DND-41 (cell line): ENCODE data around the gene NME3.

Experiments used
- ATAC-seq: fragments of 200-7000 bp; cut with Tn5 transposase; 3 replicates; pipeline ENCODE4 v1.9.1; 2021; ENCODE audit warnings: low read depth; ENCODE audit not compliant: insufficient read depth
- DNase-seq: peaks from one replicate; pipeline ENCODE4 v3.0.0-alpha.2; 2020
- H2AFZ ChIP-seq: 2 replicates; pipeline ENCODE4 v1.6.0; 2012; ENCODE audit warnings: low read depth, low read length
- H3K27ac ChIP-seq: 2 replicates; pipeline ENCODE4 v1.5.1; 2012; ENCODE audit warnings: low read length, inconsistent platforms
- H3K27me3 ChIP-seq: fragments of 200-600 bp; sonication (generic); 2 replicates; pipeline ENCODE4 v1.6.0; 2012; ENCODE audit warnings: low read length, mild to moderate bottlenecking, inconsistent platforms; ENCODE audit not compliant: insufficient read depth, poor library complexity
- H3K36me3 ChIP-seq: 2 replicates; pipeline ENCODE4 v1.5.1; 2012; ENCODE audit warnings: low read length, inconsistent platforms; ENCODE audit not compliant: insufficient read depth
- H3K4me1 ChIP-seq: 2 replicates; pipeline ENCODE4 v1.5.1; 2012; ENCODE audit warnings: mild to moderate bottlenecking, low read length; ENCODE audit not compliant: insufficient read depth
- H3K4me2 ChIP-seq: 2 replicates; pipeline ENCODE4 v1.6.0; 2012; ENCODE audit warnings: mild to moderate bottlenecking, moderate library complexity, low read length, inconsistent platforms; ENCODE audit not compliant: insufficient read depth
- H3K4me3 ChIP-seq, 2 experiments: fragments of 200-600 bp in 1 of 2; shearing (Covaris generic) in 1 of 2; 2 replicates each; pipeline ENCODE4 v1.5.1; 2012 to 2016; ENCODE audit warnings: inconsistent platforms in 2 of 2, low read length in 2 of 2, mild to moderate bottlenecking in 2 of 2, low read depth in 1 of 2, moderate library complexity in 1 of 2
- H3K79me2 ChIP-seq: 2 replicates; pipeline ENCODE4 v1.6.0; 2012; ENCODE audit warnings: low read length, inconsistent platforms; ENCODE audit not compliant: insufficient read depth
- H3K9ac ChIP-seq: 2 replicates; pipeline ENCODE4 v1.6.0; 2012; ENCODE audit warnings: low read depth, mild to moderate bottlenecking, inconsistent platforms, low read length, moderate library complexity
- H3K9me3 ChIP-seq: 2 replicates; pipeline ENCODE4 v1.5.1; 2012; ENCODE audit warnings: low read length, moderate library complexity, mild to moderate bottlenecking, inconsistent platforms; ENCODE audit not compliant: insufficient read depth, severe bottlenecking
- H4K20me1 ChIP-seq: 2 replicates; pipeline ENCODE4 v1.6.0; 2012; ENCODE audit warnings: low read length; ENCODE audit not compliant: insufficient read depth
- EZH2 ChIP-seq: IDR thresholded peaks from 3 replicates; pipeline ENCODE4 v1.6.1; 2012; ENCODE audit warnings: borderline replicate concordance, low read depth, mild to moderate bottlenecking, moderate library complexity, low read length, inconsistent platforms; ENCODE audit not compliant: severe bottlenecking
- TF ChIP-seq, protein P1 (sequence below): IDR thresholded peaks from 2 replicates; pipeline ENCODE4 v1.5.1; 2012; ENCODE audit warnings: borderline replicate concordance, low read length, moderate library complexity, mild to moderate bottlenecking; ENCODE audit not compliant: poor library complexity, severe bottlenecking; ENCODE audit errors: extremely low read depth

NME3 gene

DNA sequence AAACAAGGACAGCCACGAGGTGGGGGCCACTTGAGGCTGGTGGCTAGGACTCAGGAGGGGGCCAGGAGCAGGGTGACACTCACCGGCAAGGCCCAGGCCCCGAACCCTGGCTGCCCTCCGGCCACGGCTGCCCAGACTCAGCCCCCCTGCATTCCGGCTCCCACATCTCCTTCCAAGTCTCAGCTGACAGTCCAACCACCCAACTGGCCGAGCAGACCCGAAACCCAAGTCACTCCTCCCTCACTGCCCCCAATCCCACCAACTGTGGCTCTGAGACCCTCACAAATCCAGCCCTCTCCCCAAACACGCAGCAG lies 45.9 kb upstream of the NME3 start:
- ATAC-seq = no peak
- H3K9ac ChIP-seq = no peak overlapping the region
- H3K79me2 ChIP-seq = 0 out of 2 replicates have a peak, but pooled peaks cover 3% of the 10 kb centered on the region
- no peak for DNase-seq
- H3K4me3 ChIP-seq = no peak overlapping the region
- no peaks in the 10 kb centered on the region for H3K27me3 ChIP-seq
- H3K36me3 ChIP-seq = peaks cover 77% of the 10 kb centered on the region
- H2AFZ ChIP-seq = no peak overlapping the region
- no peaks in the 10 kb centered on the region for H3K4me1 ChIP-seq
- TF ChIP-seq, protein P1, sequence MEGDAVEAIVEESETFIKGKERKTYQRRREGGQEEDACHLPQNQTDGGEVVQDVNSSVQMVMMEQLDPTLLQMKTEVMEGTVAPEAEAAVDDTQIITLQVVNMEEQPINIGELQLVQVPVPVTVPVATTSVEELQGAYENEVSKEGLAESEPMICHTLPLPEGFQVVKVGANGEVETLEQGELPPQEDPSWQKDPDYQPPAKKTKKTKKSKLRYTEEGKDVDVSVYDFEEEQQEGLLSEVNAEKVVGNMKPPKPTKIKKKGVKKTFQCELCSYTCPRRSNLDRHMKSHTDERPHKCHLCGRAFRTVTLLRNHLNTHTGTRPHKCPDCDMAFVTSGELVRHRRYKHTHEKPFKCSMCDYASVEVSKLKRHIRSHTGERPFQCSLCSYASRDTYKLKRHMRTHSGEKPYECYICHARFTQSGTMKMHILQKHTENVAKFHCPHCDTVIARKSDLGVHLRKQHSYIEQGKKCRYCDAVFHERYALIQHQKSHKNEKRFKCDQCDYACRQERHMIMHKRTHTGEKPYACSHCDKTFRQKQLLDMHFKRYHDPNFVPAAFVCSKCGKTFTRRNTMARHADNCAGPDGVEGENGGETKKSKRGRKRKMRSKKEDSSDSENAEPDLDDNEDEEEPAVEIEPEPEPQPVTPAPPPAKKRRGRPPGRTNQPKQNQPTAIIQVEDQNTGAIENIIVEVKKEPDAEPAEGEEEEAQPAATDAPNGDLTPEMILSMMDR = no peak
- no peak for TF ChIP-seq EZH2
- H3K9me3 ChIP-seq = no peaks in the 10 kb centered on the region
- H3K4me2 ChIP-seq = no peak overlapping the region
- peaks cover 3% of the 10 kb centered on the region for H4K20me1 ChIP-seq
- H3K27ac ChIP-seq = no peak overlapping the region

DNA sequence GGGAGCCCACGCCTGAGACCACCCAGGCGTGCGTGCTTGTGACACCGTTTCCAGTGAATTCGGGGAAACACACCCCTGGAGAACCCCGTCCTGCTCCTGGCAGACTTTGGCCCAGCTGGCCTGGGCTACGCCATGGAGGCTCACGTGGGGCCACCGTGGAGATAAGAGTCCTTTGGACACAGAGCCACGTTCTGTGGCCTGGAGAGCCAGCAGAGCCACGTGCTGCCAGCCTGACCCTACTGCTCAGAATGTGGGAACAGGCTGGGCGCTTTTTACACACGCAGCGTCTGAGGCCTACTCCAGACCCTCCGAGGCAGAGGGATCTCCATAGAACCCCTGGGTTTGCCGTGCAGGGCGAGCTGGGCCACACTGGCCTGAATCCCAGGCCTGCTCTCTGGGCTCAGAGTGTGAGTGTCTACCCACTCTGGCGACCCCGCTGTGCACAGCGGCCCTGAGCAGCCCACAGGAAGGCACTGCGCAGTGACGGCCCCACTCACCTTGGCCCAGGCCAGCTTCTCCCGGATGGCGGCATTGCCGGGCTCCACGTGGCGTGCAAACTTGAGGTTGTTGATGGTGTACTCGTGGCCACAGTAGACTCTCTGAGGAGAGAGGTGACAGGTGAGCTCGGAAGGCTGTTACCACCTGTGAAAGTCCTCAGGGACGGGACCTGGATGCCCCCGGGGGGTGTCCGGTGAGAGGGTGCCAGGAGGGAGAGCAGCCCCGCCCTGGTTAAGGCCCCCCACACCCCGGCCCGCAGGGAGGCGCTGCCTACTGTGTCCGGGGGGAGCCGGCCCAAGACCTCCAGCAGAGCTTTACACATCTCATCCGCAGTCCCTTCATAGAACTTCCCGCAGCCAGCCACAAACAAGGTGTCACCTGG lies 45.3 kb upstream of the NME3 start:
- Histone ChIP-seq H3K9ac (no peak overlapping the region), H3K4me3 (no peak overlapping the region), H2AFZ (no peak overlapping the region), H4K20me1 (peaks cover 3% of the 10 kb centered on the region; the same call in 1 of the 2 replicates), H3K4me1 (no peaks in the 10 kb centered on the region), H3K27me3 (no peaks in the 10 kb centered on the region), H3K36me3 (peaks cover 71% of the 10 kb centered on the region), H3K9me3 (no peaks in the 10 kb centered on the region), H3K27ac (no peak overlapping the region), H3K79me2 (no peaks in the 10 kb centered on the region), H3K4me2 (no peak overlapping the region)
- no peak for TF ChIP-seq EZH2
- TF ChIP-seq, protein P1 = no peak
- ATAC-seq (no peak), DNase-seq (no peak)

DNA sequence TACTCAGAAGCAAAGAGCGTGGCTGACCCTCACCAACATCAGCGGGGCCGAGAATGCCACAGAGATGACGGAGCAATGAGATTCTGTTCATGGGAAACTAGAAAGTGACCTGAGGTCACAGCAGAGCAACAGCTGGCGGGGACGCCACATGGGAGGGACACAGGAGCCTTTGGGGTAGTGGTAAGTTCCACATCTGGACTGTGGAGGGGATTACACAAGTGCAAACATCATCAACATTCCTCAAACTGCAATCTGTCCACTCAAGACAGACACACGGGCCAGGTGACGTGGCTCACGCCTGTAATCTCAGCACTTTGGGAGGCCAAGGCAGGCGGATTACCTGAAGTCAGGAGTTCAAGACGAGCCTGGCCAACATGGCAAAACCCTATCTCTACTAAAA lies 44.1 kb upstream of the NME3 start:
- H3K9me3 ChIP-seq = no peaks in the 10 kb centered on the region
- H3K79me2 ChIP-seq = no peaks in the 10 kb centered on the region
- no peaks in the 10 kb centered on the region; the same call in 1 of the 2 replicates for H4K20me1 ChIP-seq
- no peaks in the 10 kb centered on the region for H3K27me3 ChIP-seq
- H3K36me3 ChIP-seq = peaks cover 65% of the 10 kb centered on the region
- H2AFZ ChIP-seq = no peak overlapping the region
- H3K4me2 ChIP-seq = no peak overlapping the region
- TF ChIP-seq, protein P1 = no peak
- no peak for TF ChIP-seq EZH2
- no peaks in the 10 kb centered on the region for H3K4me1 ChIP-seq
- ATAC-seq (no peak), DNase-seq (no peak)
- no peak overlapping the region for H3K27ac ChIP-seq
- H3K4me3 ChIP-seq = no peak overlapping the region
- no peak overlapping the region for H3K9ac ChIP-seq
